ENCODE measurements around the gene MRAP2.

- TF ChIP-seq CTCF (IDR thresholded peaks at IDR 0.05; ENCODE audit: low read length) (no peak), EZH2 (IDR thresholded peaks at IDR 0.05; ENCODE audit: borderline replicate concordance, low read length) (no peak)
These were observed at the start of gene MRAP2 for GRCh38 chr6:84033523-84034451.

Measured in OCI-LY1 (cell line).